K562 (cell line): Measurements from ENCODE around the gene TMEM63C.

Experiments
- CTCF ChIP-seq, 3 experiments: IDR thresholded peaks in 2 of 3; conservative IDR thresholded peaks in 1 of 3; 2 replicates each; pipeline ENCODE4 v1.5.1; 2011 to 2012; ENCODE audit warnings: low read length in 3 of 3, mild to moderate bottlenecking in 3 of 3, control low read depth in 2 of 3, improper control_type of control experiment in 1 of 3, inconsistent platforms in 1 of 3, low read depth in 1 of 3, mixed read lengths in 1 of 3, moderate library complexity in 1 of 3; ENCODE audit not compliant: insufficient read depth in 2 of 3
- E2F6 ChIP-seq, 2 experiments: IDR thresholded peaks; 2 replicates each; pipeline ENCODE4 v1.6.1; 2011; ENCODE audit warnings: borderline replicate concordance in 1 of 2, control low read depth in 1 of 2, low read depth in 1 of 2, low read length in 1 of 2, mild to moderate bottlenecking in 1 of 2, mixed read lengths in 1 of 2, moderate library complexity in 1 of 2; ENCODE audit not compliant: insufficient read depth in 1 of 2, insufficient read length in 1 of 2, poor library complexity in 1 of 2, severe bottlenecking in 1 of 2; ENCODE audit errors: extremely low read depth in 1 of 2
- MXI1 ChIP-seq: IDR thresholded peaks from 2 replicates; pipeline ENCODE4 v1.6.1; 2011; ENCODE audit warnings: low read depth, mild to moderate bottlenecking, improper control_type of control experiment, low read length
- TF ChIP-seq, protein P1 (sequence below): fragments of 250-450 bp; sonication (Bioruptor Pico); IDR thresholded peaks from 2 replicates; pipeline ENCODE4 v1.5.0; 2021

- TF ChIP-seq MXI1: no peak
- TF ChIP-seq CTCF (IDR thresholded peaks at IDR 0.05 in 2 of 3, conservative IDR thresholded peaks at IDR 0.05 in 1 of 3; ENCODE audit: insufficient read depth in 2 of 3, low read depth in 1 of 3, low read length in 3 of 3): no peak
- TF ChIP-seq, protein P1, sequence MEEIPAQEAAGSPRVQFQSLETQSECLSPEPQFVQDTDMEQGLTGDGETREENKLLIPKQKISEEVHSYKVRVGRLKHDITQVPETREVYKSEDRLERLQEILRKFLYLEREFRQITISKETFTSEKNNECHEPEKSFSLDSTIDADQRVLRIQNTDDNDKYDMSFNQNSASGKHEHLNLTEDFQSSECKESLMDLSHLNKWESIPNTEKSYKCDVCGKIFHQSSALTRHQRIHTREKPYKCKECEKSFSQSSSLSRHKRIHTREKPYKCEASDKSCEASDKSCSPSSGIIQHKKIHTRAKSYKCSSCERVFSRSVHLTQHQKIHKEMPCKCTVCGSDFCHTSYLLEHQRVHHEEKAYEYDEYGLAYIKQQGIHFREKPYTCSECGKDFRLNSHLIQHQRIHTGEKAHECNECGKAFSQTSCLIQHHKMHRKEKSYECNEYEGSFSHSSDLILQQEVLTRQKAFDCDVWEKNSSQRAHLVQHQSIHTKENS (CRISPR knock-in tag): no peak
- TF ChIP-seq E2F6 (IDR thresholded peaks at IDR 0.05; ENCODE audit: borderline replicate concordance in 1 of 2, extremely low read depth in 1 of 2, insufficient read depth in 1 of 2, insufficient read length in 1 of 2, low read depth in 1 of 2, low read length in 1 of 2, poor library complexity in 1 of 2, severe bottlenecking in 1 of 2): no peak
These were observed 109.1 kb downstream of the TMEM63C start for GRCh38 chr14:77290705-77291104.
